Common myeloid progenitor, CD34-positive (primary cell): ENCODE measurements around the gene GPAM.
"Not testable (repeated sequence)": the region's sequence is repeated elsewhere in the genome, so short reads cannot be mapped to it uniquely, and the experiment has no call there.

ENCODE experiments used
- CTCF ChIA-PET: fragments of 350-600 bp; sonication (Branson Sonifier 250); formaldehyde crosslinking; loops from one replicate; lab custom pipeline; 2021; ENCODE audit warnings: antibody characterized with exemption; lab: Charles Lee
- POLR2A ChIA-PET: fragments of 350-600 bp; sonication (Branson Sonifier 250); formaldehyde crosslinking; loops from one replicate; lab custom pipeline; 2021; ENCODE audit warnings: antibody characterized with exemption; lab: Charles Lee
- DNase-seq, 3 donors: peaks; one replicate each; pipeline versions ENCODE4 v3.0.0 to v3.0.0-alpha.2; 2013
- H3K27ac ChIP-seq, 2 experiments: 1 replicate in 1 of 2; 2 replicates in 1 of 2; pipeline ENCODE4 v1.7.0; 2013; ENCODE audit warnings: inconsistent platforms in 2 of 2, low read length in 2 of 2, mild to moderate bottlenecking in 2 of 2, low read depth in 1 of 2, moderate library complexity in 1 of 2; ENCODE audit not compliant: severe bottlenecking in 2 of 2, insufficient read depth in 1 of 2, poor library complexity in 1 of 2
- H3K27me3 ChIP-seq, 5 experiments: replicated peaks in 2 of 5; 1 replicate in 3 of 5; 2 replicates in 2 of 5; pipeline versions ENCODE4 v1.6.1 to v1.7.0; 2013; ENCODE audit warnings: low read length in 4 of 5, mild to moderate bottlenecking in 2 of 5, moderate library complexity in 2 of 5, inconsistent platforms in 1 of 5; ENCODE audit not compliant: insufficient read depth in 5 of 5, control insufficient read depth in 4 of 5
- H3K36me3 ChIP-seq, 4 experiments: 1 replicate in 2 of 4; 2 replicates in 2 of 4; pipeline versions ENCODE4 v1.6.1 to v1.7.0; 2013; ENCODE audit warnings: low read length in 3 of 4, control low read depth in 1 of 4, mild to moderate bottlenecking in 1 of 4; ENCODE audit not compliant: control insufficient read depth in 4 of 4, insufficient read depth in 4 of 4
- H3K4me1 ChIP-seq, 4 experiments: 1 replicate in 3 of 4; 2 replicates in 1 of 4; pipeline versions ENCODE4 v1.6.1 to v1.7.1; 2013; ENCODE audit warnings: low read length in 3 of 4, mild to moderate bottlenecking in 3 of 4, control low read depth in 1 of 4, inconsistent platforms in 1 of 4, moderate library complexity in 1 of 4; ENCODE audit not compliant: control insufficient read depth in 4 of 4, insufficient read depth in 4 of 4; ENCODE audit errors: control extremely low read depth in 1 of 4
- H3K4me3 ChIP-seq, 7 experiments: 1 replicate in 4 of 7; 2 replicates in 3 of 7; pipeline versions ENCODE4 v1.5.1 to v1.7.0; 2013; ENCODE audit warnings: mild to moderate bottlenecking in 7 of 7, low read length in 6 of 7, moderate library complexity in 6 of 7, inconsistent platforms in 2 of 7, low read depth in 2 of 7, control low read depth in 1 of 7; ENCODE audit not compliant: insufficient read depth in 4 of 7, control insufficient read depth in 1 of 7; ENCODE audit errors: extremely low read depth in 1 of 7
- H3K9me3 ChIP-seq, 5 experiments: 1 replicate in 4 of 5; 2 replicates in 1 of 5; pipeline versions ENCODE4 v1.6.1 to v1.7.1; 2013; ENCODE audit warnings: low read length in 4 of 5, mild to moderate bottlenecking in 2 of 5, inconsistent platforms in 1 of 5, low read depth in 1 of 5, moderate library complexity in 1 of 5; ENCODE audit not compliant: control insufficient read depth in 4 of 5, insufficient read depth in 2 of 5; ENCODE audit errors: control extremely low read depth in 1 of 5
- WGBS: methylation state at CpG from one replicate; pipeline ENCODE4 v1.1.5; 2013; ENCODE audit not compliant: insufficient coverage; 5-methylcytosine and 5-hydroxymethylcytosine counted together

The GPAM gene

DNA sequence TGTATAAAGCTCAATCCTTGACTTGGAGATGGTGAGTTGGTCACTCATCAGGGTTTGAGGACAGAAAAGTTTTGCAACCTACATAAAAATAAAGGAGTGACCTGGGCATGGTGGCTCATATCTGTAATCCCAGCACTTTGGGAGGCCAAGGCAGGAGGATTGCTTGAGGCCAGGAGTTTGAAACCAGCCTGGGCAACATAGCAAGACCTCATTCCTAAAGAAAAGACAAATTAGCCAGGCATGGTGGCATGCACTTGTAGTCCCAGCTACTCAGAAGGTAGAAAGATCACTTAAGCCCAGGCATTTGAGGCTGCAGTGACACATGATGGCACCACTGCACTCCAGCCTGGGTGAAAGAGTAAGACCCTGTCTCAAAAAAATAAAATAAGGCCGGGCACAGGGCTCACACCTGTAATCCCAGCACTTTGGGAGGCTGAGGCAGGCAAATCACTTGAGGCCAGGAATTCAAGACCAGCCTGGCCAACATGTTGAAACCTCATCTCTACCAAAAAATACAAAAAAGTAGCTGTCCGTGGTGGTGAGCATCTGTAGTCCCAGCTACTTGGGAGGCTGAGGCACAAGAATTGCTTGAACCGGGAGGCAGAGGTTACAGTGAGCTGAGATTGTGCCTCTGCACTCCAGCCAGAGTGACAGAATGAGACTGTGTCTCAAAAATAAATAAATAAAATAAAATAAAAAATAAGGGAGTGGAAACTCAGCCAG is 45.0 kb upstream of the GPAM start:
- H3K9me3 ChIP-seq, H3K4me1 ChIP-seq, H3K27ac ChIP-seq, H3K4me3 ChIP-seq, DNase-seq, POLR2A ChIA-PET, H3K27me3 ChIP-seq, H3K36me3 ChIP-seq, CTCF ChIA-PET: not testable (repeated sequence)
- WGBS: no CpG with 5 or more reads among the region's 3 CpGs

DNA sequence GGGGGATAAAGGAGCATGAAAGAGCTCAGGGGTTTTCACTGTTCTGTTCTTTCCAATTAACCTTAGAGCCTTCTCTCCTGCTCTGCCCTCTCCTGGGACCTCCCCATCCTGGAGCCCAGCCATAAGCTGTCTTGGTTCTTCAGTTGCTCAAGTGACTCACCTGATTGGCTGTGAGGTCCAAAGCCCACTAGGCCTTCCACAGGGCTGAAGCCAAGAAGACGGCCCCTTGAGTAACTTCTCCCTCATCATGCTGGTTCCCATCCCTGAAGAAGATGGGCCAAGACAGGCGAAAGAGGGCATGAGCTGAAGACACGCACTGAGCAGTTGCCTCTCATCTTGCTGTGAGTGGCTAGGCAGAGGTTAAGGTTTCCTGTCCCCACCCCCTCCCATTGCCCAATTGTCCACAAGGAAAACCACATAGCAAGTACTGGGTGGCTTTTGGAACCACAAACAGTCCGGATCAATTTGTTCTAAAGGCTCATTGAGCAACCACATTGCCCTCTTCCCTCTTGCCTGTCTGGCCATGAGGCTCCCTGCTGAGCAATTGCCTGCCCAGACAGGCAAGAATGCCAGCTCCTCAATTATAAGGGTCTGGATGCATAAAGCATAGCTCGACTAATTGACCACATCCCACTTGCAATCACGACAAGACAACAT is 43.9 kb upstream of the GPAM start:
- Histone ChIP-seq H3K36me3 (no peaks in the 10 kb centered on the region), H3K4me1 (no peaks in the 10 kb centered on the region), H3K27me3 (peaks cover 0 to 10% (median 0%) of the 10 kb centered on the region in 5 experiments), H3K4me3 (no peak overlapping the region), H3K9me3 (peaks cover 0 to 2% (median 0%) of the 10 kb centered on the region in 5 experiments), H3K27ac (no peak overlapping the region)
- ChIA-PET CTCF (interaction anchor here (0.7 kb wide), 1 partner anchor 10 kb away, joined by 3 read pairs; no protein-coding TSS in a partner anchor), POLR2A (no interaction called here)
- DNase-seq: no peak
- 65% methylated on average over 3 of the region's 6 CpGs for WGBS

DNA sequence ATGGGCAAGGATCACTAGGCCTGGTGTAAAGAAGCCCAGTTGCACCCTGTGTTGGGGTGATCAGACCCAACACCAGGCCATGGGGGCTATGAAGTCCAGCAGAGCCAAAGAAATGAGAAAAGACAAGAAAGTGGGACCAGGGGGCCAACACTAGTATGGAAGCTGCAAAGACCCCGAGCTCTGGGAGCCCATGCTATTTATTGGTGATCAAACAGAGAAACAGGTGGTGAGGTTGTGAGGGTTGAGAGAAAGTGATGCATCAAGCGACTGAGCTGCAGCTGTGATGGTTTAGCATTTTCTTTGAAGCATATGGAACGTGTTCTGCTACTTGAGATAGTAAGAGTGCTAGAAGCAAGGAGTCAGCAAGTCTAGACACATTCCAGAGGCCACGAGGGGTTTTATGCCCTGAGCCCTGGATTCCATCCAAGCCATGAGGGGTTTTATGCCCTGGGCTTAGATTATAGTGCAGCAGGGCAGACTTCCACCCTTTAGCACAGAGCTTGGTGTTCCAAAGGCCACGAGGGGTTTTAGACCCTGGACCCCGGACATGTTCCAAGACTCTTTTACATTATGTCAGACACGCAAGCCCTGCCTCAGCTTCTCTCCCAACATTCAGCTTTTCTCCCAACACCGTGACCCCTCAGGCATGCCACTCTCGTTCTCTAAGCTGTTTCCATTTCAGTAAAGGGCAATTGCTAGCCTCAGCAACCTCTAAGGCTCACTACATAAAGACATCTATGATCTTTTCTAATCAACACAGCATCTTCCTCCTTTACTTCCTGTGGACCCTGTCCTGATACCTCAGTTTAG is 43.1 kb upstream of the GPAM start:
- Histone ChIP-seq H3K27me3 (peaks cover 0 to 10% (median 0%) of the 10 kb centered on the region in 5 experiments), H3K36me3 (no peaks in the 10 kb centered on the region)
- WGBS: 87% methylated on average over 5 of the region's 9 CpGs

DNA sequence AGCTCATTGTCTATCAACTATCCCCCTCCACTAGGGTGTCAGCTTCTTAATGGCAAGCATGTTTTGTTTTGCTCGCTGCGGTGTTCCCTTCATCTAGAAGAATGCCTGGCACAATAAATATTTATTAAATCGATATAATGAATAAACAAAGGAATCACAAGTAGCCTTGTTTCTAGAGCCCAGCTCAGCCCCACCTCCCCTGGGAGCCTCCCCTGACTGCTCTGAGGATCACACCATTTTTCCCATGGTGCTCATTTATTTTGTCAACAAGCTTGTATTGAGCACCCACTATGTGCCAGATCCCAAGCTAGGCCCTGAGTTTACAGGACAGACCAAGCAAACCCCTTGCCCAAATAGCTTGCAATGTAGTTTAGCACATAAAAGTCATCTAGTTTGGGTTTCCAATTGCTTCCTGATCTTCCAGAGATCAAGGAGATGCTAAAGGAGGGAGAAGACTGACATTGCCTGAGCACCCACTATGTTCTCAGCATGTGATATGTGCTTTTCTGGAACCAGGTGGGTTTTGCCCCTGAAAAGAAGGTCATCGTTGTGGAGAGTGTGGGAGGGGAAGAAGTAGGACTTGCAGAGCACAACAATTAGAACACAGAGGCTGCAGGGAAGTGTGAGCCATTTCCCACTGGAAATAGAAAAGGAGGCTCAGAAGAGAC is 42.3 kb upstream of the GPAM start:
- Histone ChIP-seq H3K27me3 (peaks cover 0 to 10% (median 0%) of the 10 kb centered on the region in 5 experiments), H3K4me3 (no peak overlapping the region), H3K36me3 (no peaks in the 10 kb centered on the region), H3K27ac (no peak overlapping the region), H3K4me1 (no peaks in the 10 kb centered on the region), H3K9me3 (peaks cover 0 to 2% (median 0%) of the 10 kb centered on the region in 5 experiments)
- DNase-seq: no peak
- 100% methylated on average over 1 of the region's 4 CpGs for WGBS
- CTCF ChIA-PET: no interaction called here
- POLR2A ChIA-PET: no interaction called here

More for the DNA sequence above, 43.1 kb upstream of the GPAM start:
- CTCF ChIA-PET: no interaction called here
- H3K4me3 ChIP-seq: no peak overlapping the region
- H3K27ac ChIP-seq: no peak overlapping the region
- no peak for DNase-seq
- H3K9me3 ChIP-seq: peaks cover 0 to 2% (median 0%) of the 10 kb centered on the region in 5 experiments
- POLR2A ChIA-PET: no interaction called here
- no peaks in the 10 kb centered on the region for H3K4me1 ChIP-seq

DNA sequence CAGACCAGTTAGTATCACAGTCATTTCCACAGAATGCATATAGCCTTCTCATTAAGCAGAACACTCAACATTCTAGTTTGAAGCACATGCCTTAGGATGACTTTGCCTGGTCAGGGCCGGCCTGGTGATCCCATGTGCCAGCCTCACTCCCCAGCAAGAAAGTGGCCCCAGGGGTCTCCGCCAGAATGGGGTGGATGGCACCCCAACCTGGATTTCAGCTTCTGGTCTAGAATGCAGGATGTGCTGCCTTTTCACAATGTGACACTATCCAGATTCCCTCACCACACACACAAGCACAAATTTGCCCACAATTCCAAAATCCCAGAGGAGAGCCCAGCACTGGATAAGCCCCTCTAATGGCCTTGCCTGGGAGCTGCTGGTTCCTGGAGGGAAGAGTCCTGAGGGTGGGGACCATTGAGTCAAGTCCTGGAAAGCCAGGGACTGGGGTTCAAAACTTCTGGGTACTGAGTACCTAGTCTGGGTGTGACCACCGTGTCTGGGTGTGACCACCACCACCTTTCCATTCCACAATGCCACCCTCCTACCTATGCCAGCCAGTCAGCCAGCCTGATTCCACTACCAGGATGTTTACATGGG is 41.5 kb upstream of the GPAM start:
- H3K27me3 ChIP-seq: peaks cover 0 to 10% (median 0%) of the 10 kb centered on the region in 5 experiments
- DNase-seq: no peak
- no peak overlapping the region for H3K4me3 ChIP-seq
- no peaks in the 10 kb centered on the region for H3K4me1 ChIP-seq
- ChIA-PET CTCF (no interaction called here), POLR2A (no interaction called here)
- no peak overlapping the region for H3K27ac ChIP-seq
- 100% methylated on average over 2 of the region's 3 CpGs for WGBS
- H3K36me3 ChIP-seq: no peaks in the 10 kb centered on the region
- H3K9me3 ChIP-seq: peaks cover 0 to 10% (median 2%) of the 10 kb centered on the region in 5 experiments

DNA sequence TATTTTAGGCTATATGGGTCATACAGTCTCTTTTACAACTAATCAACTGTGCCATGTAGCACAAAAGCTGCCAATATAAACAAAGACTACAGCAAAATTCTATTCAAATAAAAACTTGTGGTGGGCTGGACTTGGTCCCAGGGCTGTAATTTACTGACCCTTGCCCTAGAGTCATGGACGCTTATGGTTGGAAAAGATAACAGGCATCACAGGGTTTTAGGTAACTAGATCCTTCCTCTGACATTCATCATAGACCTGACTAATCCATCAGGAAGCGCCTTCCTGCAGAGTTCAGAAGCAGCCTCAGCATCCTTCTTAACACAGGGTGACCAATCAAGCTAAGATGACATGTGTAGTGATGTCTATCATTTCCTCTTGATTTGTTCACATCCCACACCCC is 40.2 kb upstream of the GPAM start:
- Histone ChIP-seq H3K27me3 (peaks cover 0 to 10% (median 0%) of the 10 kb centered on the region in 5 experiments), H3K4me3 (no peak overlapping the region), H3K27ac (no peak overlapping the region), H3K4me1 (no peaks in the 10 kb centered on the region), H3K9me3 (peaks cover 0 to 12% (median 2%) of the 10 kb centered on the region in 5 experiments), H3K36me3 (no peaks in the 10 kb centered on the region)
- DNase-seq: no peak
- ChIA-PET CTCF (no interaction called here), POLR2A (no interaction called here)
- 67% methylated on average over 1 of the region's 2 CpGs for WGBS
